AG04450 (cell line): ENCODE measurements around the gene GALNT11. TPM values are rescaled to one million over a fixed set of nuclear protein-coding genes. Genes with fewer than 3 reads are reported as not detected.

Experiments
- CTCF ChIA-PET: fragments of 300-600, 350-600 bp; formaldehyde crosslinking; extraction: SDS; loops from one replicate; lab custom pipeline; 2022; ENCODE audit warnings: antibody characterized with exemption, inconsistent platforms; lab: Charles Lee
- POLR2A ChIA-PET: fragments of 350-600 bp; formaldehyde crosslinking; extraction: SDS; loops from one replicate; lab custom pipeline; 2021; ENCODE audit warnings: antibody characterized with exemption, inconsistent platforms; lab: Yijun Ruan, JAX
- DNase-seq: peaks from one replicate; pipeline ENCODE4 v3.0.0-alpha.2; 2011; ENCODE audit warnings: low read depth, low spot score
- H3K27ac ChIP-seq: one replicate; pipeline ENCODE4 v1.5.1; 2012; ENCODE audit warnings: low read depth, low read length, control low read depth
- H3K27me3 ChIP-seq: one replicate; pipeline ENCODE4 v1.6.0; 2012; ENCODE audit warnings: low read length; ENCODE audit not compliant: control insufficient read depth, insufficient read depth
- H3K4me3 ChIP-seq: 2 replicates; pipeline ENCODE4 v1.5.1; 2011; ENCODE audit warnings: mild to moderate bottlenecking, low read depth, low read length, control low read depth
- H3K9me3 ChIP-seq: 2 replicates; pipeline ENCODE4 v1.5.1; 2012; ENCODE audit warnings: low read length; ENCODE audit not compliant: control insufficient read depth, insufficient read depth
- polyA plus RNA-seq: library from polyadenylated mRNA; depleted of rRNA; stranded (reverse); fragments of >200 nt; gene quantifications from 2 replicates; pipeline ENCODE4 v1.2.3, GENCODE V29; 2011
- TF ChIP-seq, protein P1 (sequence below): IDR thresholded peaks from 2 replicates; pipeline ENCODE4 v1.5.1; 2011; ENCODE audit warnings: low read depth, low read length, control low read depth, inconsistent platforms

Gene GALNT11
- polyA plus RNA-seq, 1 experiment: 37.6 TPM

DNA sequence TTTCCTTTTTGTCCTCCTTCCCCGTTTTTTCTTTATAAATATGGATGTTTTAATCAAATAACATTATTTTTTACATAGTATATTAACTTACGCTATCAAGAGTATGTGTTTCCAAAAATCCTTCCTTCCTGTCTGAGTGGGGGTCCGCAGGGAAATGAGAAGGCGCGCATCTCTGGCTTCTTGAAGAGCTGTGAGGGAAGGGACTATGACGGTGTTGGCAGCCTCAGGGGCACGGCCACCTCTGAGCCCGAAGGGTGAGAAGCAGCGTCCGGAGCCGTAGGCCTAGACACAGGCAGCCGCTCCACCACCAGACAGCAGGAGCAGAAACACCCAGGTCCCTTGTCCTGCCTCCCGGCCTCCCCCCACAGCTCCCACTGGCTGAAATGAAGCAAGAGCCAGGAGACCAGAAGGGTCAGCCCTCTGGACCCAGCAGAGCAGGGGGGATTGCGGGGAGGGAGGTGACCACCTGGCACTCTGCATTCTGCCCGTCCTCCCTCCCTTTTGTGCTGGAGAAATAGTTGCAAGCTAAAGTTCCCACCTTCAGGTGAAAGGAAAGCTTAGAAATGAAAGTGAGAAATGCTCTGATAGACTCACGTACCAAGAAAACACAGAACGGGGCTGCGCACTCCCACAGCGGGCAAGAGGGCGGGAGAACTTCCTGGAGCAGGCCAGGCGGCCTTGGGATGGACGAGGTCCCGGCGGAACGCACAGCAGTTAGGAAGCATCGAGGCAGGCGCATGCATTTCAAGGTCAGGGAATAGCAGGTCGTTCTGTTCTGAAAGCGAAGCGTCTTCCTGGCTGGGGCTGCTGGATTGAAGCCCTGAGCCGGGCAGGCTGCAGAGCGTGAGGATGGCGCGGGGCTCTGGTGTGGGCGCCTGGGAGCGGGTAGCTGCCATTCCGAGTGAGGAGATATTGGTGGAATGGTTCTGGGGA lies 105.5 kb downstream of the GALNT11 start:
- Histone ChIP-seq H3K27ac (no peak overlapping the region), H3K4me3 (no peak overlapping the region), H3K9me3 (peaks cover 25% of the 10 kb centered on the region; the same call in 1 of the 2 replicates), H3K27me3 (no peaks in the 10 kb centered on the region)
- DNase-seq: no peak
- POLR2A ChIA-PET: no interaction called here
- TF ChIP-seq, protein P1, sequence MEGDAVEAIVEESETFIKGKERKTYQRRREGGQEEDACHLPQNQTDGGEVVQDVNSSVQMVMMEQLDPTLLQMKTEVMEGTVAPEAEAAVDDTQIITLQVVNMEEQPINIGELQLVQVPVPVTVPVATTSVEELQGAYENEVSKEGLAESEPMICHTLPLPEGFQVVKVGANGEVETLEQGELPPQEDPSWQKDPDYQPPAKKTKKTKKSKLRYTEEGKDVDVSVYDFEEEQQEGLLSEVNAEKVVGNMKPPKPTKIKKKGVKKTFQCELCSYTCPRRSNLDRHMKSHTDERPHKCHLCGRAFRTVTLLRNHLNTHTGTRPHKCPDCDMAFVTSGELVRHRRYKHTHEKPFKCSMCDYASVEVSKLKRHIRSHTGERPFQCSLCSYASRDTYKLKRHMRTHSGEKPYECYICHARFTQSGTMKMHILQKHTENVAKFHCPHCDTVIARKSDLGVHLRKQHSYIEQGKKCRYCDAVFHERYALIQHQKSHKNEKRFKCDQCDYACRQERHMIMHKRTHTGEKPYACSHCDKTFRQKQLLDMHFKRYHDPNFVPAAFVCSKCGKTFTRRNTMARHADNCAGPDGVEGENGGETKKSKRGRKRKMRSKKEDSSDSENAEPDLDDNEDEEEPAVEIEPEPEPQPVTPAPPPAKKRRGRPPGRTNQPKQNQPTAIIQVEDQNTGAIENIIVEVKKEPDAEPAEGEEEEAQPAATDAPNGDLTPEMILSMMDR: no peak
- CTCF ChIA-PET: no interaction called here

DNA sequence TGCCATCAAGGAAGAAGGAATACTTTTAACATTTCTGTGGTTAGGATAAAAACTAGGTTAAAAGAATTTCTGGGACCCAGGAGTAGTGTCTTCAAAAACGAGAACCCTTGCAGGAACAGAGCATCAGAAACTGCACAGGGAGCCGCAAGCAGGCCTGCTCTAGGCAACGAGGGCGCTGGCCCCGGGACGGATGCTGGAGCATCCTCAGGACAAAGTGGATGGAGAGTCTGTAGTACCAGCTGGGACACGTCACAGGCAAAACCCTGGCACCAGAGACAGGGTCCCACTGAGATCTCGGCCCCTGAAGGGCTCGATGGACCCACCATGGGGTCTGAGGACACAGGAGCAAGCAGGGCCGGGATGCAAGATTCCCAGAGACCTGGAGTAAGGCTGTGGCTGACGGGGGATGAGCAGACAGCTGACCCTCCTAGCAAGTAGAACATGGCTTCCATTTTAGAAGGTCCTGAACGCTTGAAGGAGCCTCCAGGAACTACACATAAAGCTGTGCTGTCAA lies 106.6 kb downstream of the GALNT11 start:
- no peak for DNase-seq
- CTCF ChIA-PET: no interaction called here
- peaks cover 24% of the 10 kb centered on the region; the same call in 1 of the 2 replicates for H3K9me3 ChIP-seq
- POLR2A ChIA-PET: no interaction called here
- no peak overlapping the region for H3K4me3 ChIP-seq
- TF ChIP-seq, protein P1: no peak
- no peaks in the 10 kb centered on the region for H3K27me3 ChIP-seq
- no peak overlapping the region for H3K27ac ChIP-seq

DNA sequence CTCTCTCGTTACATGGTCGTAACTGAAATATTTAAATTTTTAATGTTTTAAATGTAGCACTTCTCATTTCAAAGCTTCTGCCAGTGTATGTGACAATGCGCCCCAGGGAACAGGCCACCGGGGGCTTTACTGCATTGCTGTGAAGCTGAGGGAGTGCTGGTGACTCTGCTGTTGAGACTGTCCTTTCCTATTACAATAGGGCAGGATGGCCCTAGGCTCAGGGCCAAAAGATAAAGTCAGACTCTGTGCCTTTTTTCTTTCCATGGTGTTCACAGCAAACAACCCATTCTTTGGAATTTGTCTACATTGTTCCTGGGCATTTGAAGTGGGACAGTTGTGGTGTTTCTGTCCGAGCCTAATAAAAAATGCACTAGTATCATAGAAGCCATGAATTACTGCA lies 107.3 kb downstream of the GALNT11 start:
- TF ChIP-seq, protein P1: no peak
- no peak for DNase-seq
- no peak overlapping the region for H3K27ac ChIP-seq
- peaks cover 20% of the 10 kb centered on the region; the same call in 1 of the 2 replicates for H3K9me3 ChIP-seq
- ChIA-PET POLR2A (no interaction called here), CTCF (no interaction called here)
- no peaks in the 10 kb centered on the region for H3K27me3 ChIP-seq
- no peak overlapping the region for H3K4me3 ChIP-seq

DNA sequence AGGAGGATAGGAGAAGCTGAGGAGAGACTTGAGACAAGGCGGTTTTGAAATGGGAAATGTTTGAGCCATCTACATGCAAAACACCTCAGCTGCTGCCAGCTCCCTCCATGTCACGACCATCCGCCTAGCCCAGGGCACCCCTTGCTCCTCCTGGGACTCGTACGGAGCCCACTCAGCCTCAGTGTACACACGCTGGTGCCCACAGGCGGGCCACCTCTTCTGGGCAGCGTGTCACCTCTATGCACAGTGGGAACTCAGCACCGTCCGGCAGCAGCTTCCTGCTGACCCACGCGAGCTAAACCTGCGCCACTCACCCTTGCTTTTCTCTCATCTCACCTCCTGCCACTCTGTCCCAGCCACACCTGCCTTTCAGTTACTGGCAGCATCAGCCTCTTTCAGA lies 108.3 kb downstream of the GALNT11 start:
- ChIA-PET POLR2A (no interaction called here), CTCF (no interaction called here)

More for the DNA sequence above, 108.3 kb downstream of the GALNT11 start:
- no peak for DNase-seq
- TF ChIP-seq, protein P1: no peak
- peaks cover 12% of the 10 kb centered on the region; the same call in 1 of the 2 replicates for H3K9me3 ChIP-seq
- H3K4me3 ChIP-seq: no peak overlapping the region
- H3K27me3 ChIP-seq: no peaks in the 10 kb centered on the region
- H3K27ac ChIP-seq: no peak overlapping the region
